IMR-90 (cell line): ENCODE data around the gene MT3. TPM values are rescaled to one million over a fixed set of nuclear protein-coding genes. Genes with fewer than 3 reads are reported as not detected.

Experiments
- ATAC-seq: fragments of 200-7000 bp; cut with Tn5 transposase; 2 replicates; pipeline ENCODE4 v1.9.1; 2020; ENCODE audit warnings: low read depth, mild to moderate bottlenecking, moderate library complexity
- BruUV-seq: library from RNA; stranded (reverse); fragments of 400-500 nt; replicated peaks from 2 replicates; lab custom pipeline; 2021; lab: Mats Ljungman, UMichigan
- CTCF ChIA-PET: fragments of 300-600 bp; formaldehyde crosslinking; extraction: SDS; loops from one replicate; lab custom pipeline; 2021; ENCODE audit warnings: antibody characterized with exemption; lab: Yijun Ruan, JAX
- POLR2A ChIA-PET: fragments of 300-600 bp; sonication (Branson Sonifier 250); formaldehyde crosslinking; loops from one replicate; lab custom pipeline; 2022; ENCODE audit warnings: antibody characterized with exemption; ENCODE audit not compliant: unreplicated experiment; lab: Charles Lee
- DNase-seq: peaks from one replicate; pipeline ENCODE4 v3.0.0; 2013
- H2AFZ ChIP-seq: replicated peaks from 2 replicates; pipeline ENCODE3; 2013; ENCODE audit warnings: low read length, mild to moderate bottlenecking; ENCODE audit not compliant: poor library complexity
- H2AK5ac ChIP-seq: 2 replicates; pipeline ENCODE4 v1.6.1; 2013; ENCODE audit warnings: low read depth, low read length, inconsistent platforms
- H2AK9ac ChIP-seq: replicated peaks from 2 replicates; pipeline ENCODE3; 2013; ENCODE audit warnings: mild to moderate bottlenecking, low read depth, low read length, moderate library complexity; ENCODE audit not compliant: poor library complexity
- H2BK120ac ChIP-seq: 2 replicates; pipeline ENCODE4 v1.6.1; 2013; ENCODE audit warnings: low read depth, low read length, inconsistent platforms
- H2BK15ac ChIP-seq: 3 replicates; pipeline ENCODE4 v1.6.1; 2013; ENCODE audit warnings: low read depth, low read length, inconsistent platforms
- H2BK20ac ChIP-seq: 2 replicates; pipeline ENCODE4 v1.6.1; 2013; ENCODE audit warnings: low read depth, mild to moderate bottlenecking, inconsistent platforms, low read length, moderate library complexity
- H2BK5ac ChIP-seq: 2 replicates; pipeline ENCODE4 v1.6.1; 2013; ENCODE audit warnings: mild to moderate bottlenecking, low read depth, low read length, inconsistent platforms; ENCODE audit not compliant: poor library complexity, severe bottlenecking
- H3K14ac ChIP-seq: replicated peaks from 2 replicates; pipeline ENCODE4 v1.6.1; 2013; ENCODE audit warnings: low read depth, low read length, inconsistent platforms
- H3K18ac ChIP-seq: 2 replicates; pipeline ENCODE4 v1.6.1; 2013; ENCODE audit warnings: low read depth, low read length, control low read depth
- H3K23ac ChIP-seq: 2 replicates; pipeline ENCODE4 v1.6.1; 2013; ENCODE audit warnings: low read depth, low read length, inconsistent platforms
- H3K27ac ChIP-seq: 2 replicates; pipeline ENCODE4 v1.5.1; 2013; ENCODE audit warnings: mild to moderate bottlenecking, control low read depth, low read length; ENCODE audit not compliant: insufficient read depth
- H3K27me3 ChIP-seq: 2 replicates; pipeline ENCODE4 v1.6.1; 2013; ENCODE audit warnings: low read length; ENCODE audit not compliant: control insufficient read depth, insufficient read depth
- H3K36me3 ChIP-seq: 2 replicates; pipeline ENCODE4 v1.6.1; 2013; ENCODE audit warnings: low read length, mixed read lengths; ENCODE audit not compliant: control insufficient read depth, insufficient read depth
- H3K4ac ChIP-seq: 2 replicates; pipeline ENCODE4 v1.6.1; 2013; ENCODE audit warnings: low read depth, low read length, inconsistent platforms
- H3K4me1 ChIP-seq: 2 replicates; pipeline ENCODE4 v1.6.1; 2013; ENCODE audit warnings: low read length, mixed read lengths; ENCODE audit not compliant: control insufficient read depth, insufficient read depth
- H3K4me2 ChIP-seq: 2 replicates; pipeline ENCODE4 v1.6.1; 2013; ENCODE audit warnings: low read depth, mild to moderate bottlenecking, control low read depth, low read length, moderate library complexity
- H3K4me3 ChIP-seq: 2 replicates; pipeline ENCODE4 v1.5.1; 2013; ENCODE audit warnings: low read depth, mild to moderate bottlenecking, control low read depth, low read length, moderate library complexity; ENCODE audit not compliant: insufficient read depth
- H3K56ac ChIP-seq: 2 replicates; pipeline ENCODE4 v1.6.1; 2013; ENCODE audit warnings: low read length, inconsistent platforms; ENCODE audit not compliant: insufficient read depth; ENCODE audit errors: extremely low read depth
- H3K79me1 ChIP-seq, 2 experiments: 2 replicates each; pipeline ENCODE4 v1.6.1; 2013; ENCODE audit warnings: low read length in 2 of 2, inconsistent platforms in 1 of 2, low read depth in 1 of 2
- H3K9ac ChIP-seq: 2 replicates; pipeline ENCODE4 v1.6.1; 2013; ENCODE audit warnings: low read depth, low read length, control low read depth
- H3K9me1 ChIP-seq: 2 replicates; pipeline ENCODE4 v1.6.1; 2013; ENCODE audit warnings: low read length, inconsistent platforms; ENCODE audit not compliant: insufficient read depth
- H3K9me3 ChIP-seq: 2 replicates; pipeline ENCODE4 v1.6.1; 2013; ENCODE audit warnings: low read length; ENCODE audit not compliant: control insufficient read depth, insufficient read depth
- H4K20me1 ChIP-seq: 2 replicates; pipeline ENCODE4 v1.6.1; 2013; ENCODE audit warnings: low read length, inconsistent platforms; ENCODE audit not compliant: insufficient read depth
- H4K5ac ChIP-seq: 2 replicates; pipeline ENCODE4 v1.6.1; 2013; ENCODE audit warnings: mild to moderate bottlenecking, low read depth, low read length, control low read depth
- H4K8ac ChIP-seq, 2 experiments: 2 replicates each; pipeline ENCODE4 v1.6.1; 2013; ENCODE audit warnings: low read depth in 2 of 2, low read length in 2 of 2, control low read depth in 1 of 2, inconsistent platforms in 1 of 2
- H4K91ac ChIP-seq: 2 replicates; pipeline ENCODE4 v1.6.1; 2013; ENCODE audit warnings: low read depth, low read length, inconsistent platforms; ENCODE audit not compliant: insufficient read depth
- BHLHE40 ChIP-seq: fragments of 150-350 bp; IDR thresholded peaks from 2 replicates; pipeline ENCODE4 v1.6.1; 2016; ENCODE audit warnings: mild to moderate bottlenecking, low read depth, low read length
- CTCF ChIP-seq: conservative IDR thresholded peaks from 2 replicates; pipeline ENCODE4 v1.5.1; 2012; ENCODE audit warnings: mild to moderate bottlenecking, low read depth, low read length, improper control_type of control experiment
- ELK1 ChIP-seq: fragments of 150-350 bp; IDR thresholded peaks from 2 replicates; pipeline ENCODE4 v1.6.1; 2016; ENCODE audit warnings: low read depth, mild to moderate bottlenecking, low read length, moderate library complexity, borderline replicate concordance
- MAFK ChIP-seq: IDR thresholded peaks from 2 replicates; pipeline ENCODE4 v1.6.1; 2012; ENCODE audit warnings: low read depth, low read length, improper control_type of control experiment
- MAZ ChIP-seq: IDR thresholded peaks from 2 replicates; pipeline ENCODE4 v1.6.1; 2012; ENCODE audit warnings: low read depth, mild to moderate bottlenecking, low read length, improper control_type of control experiment, moderate library complexity, borderline replicate concordance
- MXI1 ChIP-seq: IDR thresholded peaks from 2 replicates; pipeline ENCODE4 v1.6.1; 2012; ENCODE audit warnings: low read depth, mild to moderate bottlenecking, low read length, moderate library complexity, borderline replicate concordance
- NFE2L2 ChIP-seq: fragments of 150-350 bp; IDR thresholded peaks from 2 replicates; pipeline ENCODE4 v1.6.1; 2016; ENCODE audit warnings: low read depth, mild to moderate bottlenecking, low read length
- POLR2A ChIP-seq: IDR thresholded peaks from 2 replicates; pipeline ENCODE4 v1.6.1; 2012; ENCODE audit warnings: mild to moderate bottlenecking, low read depth, low read length
- RAD21 ChIP-seq: IDR thresholded peaks from 2 replicates; pipeline ENCODE4 v1.6.1; 2012; ENCODE audit warnings: low read length, improper control_type of control experiment
- RFX5 ChIP-seq: IDR thresholded peaks from 2 replicates; pipeline ENCODE4 v1.8.0; 2012; ENCODE audit warnings: low read depth, mild to moderate bottlenecking, low read length, moderate library complexity
- USF2 ChIP-seq: fragments of 150-350 bp; IDR thresholded peaks from 2 replicates; pipeline ENCODE4 v1.6.1; 2017; ENCODE audit warnings: mild to moderate bottlenecking, antibody characterized with exemption, low read length, low read depth
- WGBS, 2 experiments: methylation state at CpG; one replicate each; pipeline versions ENCODE4 v1.1.5 to v1.1.7; 2013; ENCODE audit warnings: missing lambda C conversion rate in 2 of 2; ENCODE audit not compliant: insufficient read length in 1 of 2; ENCODE audit errors: extremely low coverage in 2 of 2; 5-methylcytosine and 5-hydroxymethylcytosine counted together
- dilution Hi-C: fragments of 300-500 bp; cut with HindIII; formaldehyde crosslinking; loops from one replicate; pipeline ENCODE4 v1.14.3; 2018; ENCODE audit warnings: low sequenced_read_pairs; ENCODE audit not compliant: unreplicated experiment
- in situ Hi-C: fragments of 300-500 bp; cut with MboI; formaldehyde crosslinking; loops from 3 replicates; pipeline ENCODE4 v1.14.3; 2019; ENCODE audit warnings: low sequenced_read_pairs, inconsistent platforms, mixed read lengths
- intact Hi-C: fragments of 100-400 bp; cut with micrococcal nuclease; formaldehyde crosslinking; loops from 2 replicates; pipeline ENCODE4 v1.10.0; 2022
- polyA plus RNA-seq, 3 experiments: library from polyadenylated mRNA; depleted of rRNA; stranded (reverse); fragments of >200 nt; gene quantifications; 2 replicates each; pipeline ENCODE4 v1.2.3, GENCODE V29; 2012; ENCODE audit warnings: low replicate concordance in 1 of 3
- total RNA-seq: library from RNA; depleted of rRNA; stranded (reverse); fragments of >200 nt; gene quantifications from 2 replicates; pipeline ENCODE4 v1.2.3, GENCODE V29; 2012

Gene MT3
- total and polyA plus RNA-seq, 2 of the 4 experiments (the other 2 are of a cell fraction), result 0.62 TPM; not detected in 1

- no peak overlapping the region for H3K23ac ChIP-seq
- POLR2A ChIA-PET, result no interaction called here
Observed at GRCh38 chr16:56623637-56624036, 34.3 kb downstream of the MT3 start.

More at GRCh38 chr16:56623637-56624036, 34.3 kb downstream of the MT3 start:
- no peaks in the 10 kb centered on the region for H3K36me3 ChIP-seq
- H4K8ac ChIP-seq, result no peak overlapping the region
- H2BK15ac ChIP-seq, result no peak overlapping the region
- H3K14ac ChIP-seq, result no peak overlapping the region
- peaks cover 3 to 13% of the 10 kb centered on the region in 2 experiments; a peak in 3 of 4 replicates for H3K79me1 ChIP-seq
- H4K5ac ChIP-seq, result no peak overlapping the region
- H3K4me2 ChIP-seq, result no peak overlapping the region
- in situ Hi-C loops (no loop called here), dilution Hi-C loops (no loop called here), intact Hi-C loops (no loop called here)
- no peak overlapping the region for H2AK5ac ChIP-seq
- H2BK120ac ChIP-seq, result no peak overlapping the region
- H2BK5ac ChIP-seq, result no peak overlapping the region
- no TSS peak for BruUV-seq
- H3K4me3 ChIP-seq, result no peak overlapping the region
- TF ChIP-seq MAFK (no peak), RAD21 (no peak), NFE2L2 (no peak), RFX5 (no peak), POLR2A (no peak), MAZ (no peak), USF2 (no peak), ELK1 (no peak), BHLHE40 (no peak), MXI1 (no peak), CTCF (no peak)
- H3K56ac ChIP-seq, result no peak overlapping the region
- no peak overlapping the region for H3K18ac ChIP-seq
- ATAC-seq, result no peak
- no peak overlapping the region for H3K4ac ChIP-seq
- no peak overlapping the region for H4K91ac ChIP-seq
- H3K4me1 ChIP-seq, result peaks cover 17% of the 10 kb centered on the region
- no peaks in the 10 kb centered on the region for H4K20me1 ChIP-seq
- no peak overlapping the region for H3K27ac ChIP-seq
- H3K9ac ChIP-seq, result no peak overlapping the region
- no peak overlapping the region for H2BK20ac ChIP-seq
- WGBS, 2 experiments, result no CpG with 5 or more reads among the region's 2 CpGs
- CTCF ChIA-PET, result no interaction called here
- H3K9me3 ChIP-seq, result no peaks in the 10 kb centered on the region
- H3K27me3 ChIP-seq, result no peaks in the 10 kb centered on the region
- H3K9me1 ChIP-seq, result peaks cover 8% of the 10 kb centered on the region; the same call in 1 of the 2 replicates
- no peak overlapping the region for H2AK9ac ChIP-seq
- no peak overlapping the region for H2AFZ ChIP-seq
- no peak for DNase-seq
